Osteoblast (primary cell): Measurements from ENCODE around the gene MED26. TPM values are rescaled to one million over a fixed set of nuclear protein-coding genes. Genes with fewer than 3 reads are reported as not detected.

ENCODE experiments used
- DNase-seq: peaks from one replicate; pipeline ENCODE4 v3.0.0; 2011; ENCODE audit warnings: low spot score, mixed read lengths; ENCODE audit not compliant: insufficient read length; ENCODE audit errors: missing footprints
- H2AFZ ChIP-seq: 2 replicates; pipeline ENCODE4 v1.6.0; 2011; ENCODE audit warnings: mild to moderate bottlenecking, low read length
- H3K27ac ChIP-seq: 2 replicates; pipeline ENCODE4 v1.5.1; 2011; ENCODE audit warnings: mild to moderate bottlenecking, low read depth, low read length, moderate library complexity
- H3K27me3 ChIP-seq: 2 replicates; pipeline ENCODE4 v1.6.0; 2012; ENCODE audit warnings: mild to moderate bottlenecking, control low read depth, inconsistent platforms, low read length, moderate library complexity; ENCODE audit not compliant: insufficient read depth
- H3K36me3 ChIP-seq: 2 replicates; pipeline ENCODE4 v1.5.1; 2011; ENCODE audit warnings: mild to moderate bottlenecking, low read length, control low read depth, moderate library complexity; ENCODE audit not compliant: insufficient read depth
- H3K4me1 ChIP-seq: 2 replicates; pipeline ENCODE4 v1.5.1; 2011; ENCODE audit warnings: mild to moderate bottlenecking, low read length, control low read depth, moderate library complexity; ENCODE audit not compliant: insufficient read depth
- H3K4me2 ChIP-seq: 2 replicates; pipeline ENCODE4 v1.6.0; 2011; ENCODE audit warnings: mild to moderate bottlenecking, low read length; ENCODE audit not compliant: insufficient read depth
- H3K4me3 ChIP-seq: fragments of 200-600 bp; sonication (generic); 3 replicates; pipeline ENCODE4 v1.5.1; 2012; ENCODE audit warnings: mild to moderate bottlenecking, low read length, inconsistent platforms; ENCODE audit not compliant: insufficient read depth
- H3K79me2 ChIP-seq: 2 replicates; pipeline ENCODE4 v1.6.0; 2012; ENCODE audit warnings: mild to moderate bottlenecking, low read length, control low read depth, inconsistent platforms; ENCODE audit not compliant: insufficient read depth
- H3K9me3 ChIP-seq: 2 replicates; pipeline ENCODE4 v1.5.1; 2011; ENCODE audit warnings: low read depth, low read length, control low read depth
- H4K20me1 ChIP-seq: 2 replicates; pipeline ENCODE4 v1.6.0; 2012; ENCODE audit warnings: mild to moderate bottlenecking, low read length, control low read depth; ENCODE audit not compliant: insufficient read depth
- total RNA-seq: library from RNA; depleted of rRNA; stranded (reverse); fragments of >200 nt; gene quantifications from 2 replicates; pipeline ENCODE4 v1.2.3, GENCODE V29; 2012
- TF ChIP-seq, protein P1 (sequence below): IDR thresholded peaks from 2 replicates; pipeline ENCODE4 v1.5.1; 2011; ENCODE audit warnings: mild to moderate bottlenecking, low read depth, low read length, moderate library complexity; ENCODE audit errors: extremely low read depth

Gene MED26
- total RNA-seq, 1 donor: 5.8 TPM

DNA sequence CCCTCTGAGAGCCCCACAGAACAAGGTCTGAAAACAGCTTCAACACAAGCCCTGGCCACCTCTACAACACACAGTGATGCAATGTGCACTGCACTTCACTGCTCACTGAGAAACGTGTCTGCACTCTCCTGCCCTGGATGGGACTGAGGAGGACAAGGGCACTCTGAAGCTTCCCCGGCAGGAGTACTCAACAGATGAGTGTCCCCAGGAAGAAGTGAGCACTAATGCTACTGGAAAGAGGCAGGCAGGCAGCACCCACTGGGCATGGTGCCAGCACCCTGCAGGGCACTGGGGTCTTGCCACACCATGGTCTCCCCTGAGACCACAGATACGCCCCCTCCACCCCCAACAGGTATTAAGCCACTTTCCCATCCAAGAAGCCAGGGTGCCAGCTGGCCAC is 38.1 kb downstream of the MED26 start:
- peak; percentile 77 for DNase-seq
- H3K4me2 ChIP-seq: no peak overlapping the region
- no peaks in the 10 kb centered on the region for H3K9me3 ChIP-seq
- H4K20me1 ChIP-seq: peaks cover 92% of the 10 kb centered on the region
- H3K4me3 ChIP-seq: no peak overlapping the region
- peaks cover 27% of the 10 kb centered on the region for H3K4me1 ChIP-seq
- no peaks in the 10 kb centered on the region for H3K36me3 ChIP-seq
- H3K79me2 ChIP-seq: peaks cover 99% of the 10 kb centered on the region
- H2AFZ ChIP-seq: no peak overlapping the region
- H3K27me3 ChIP-seq: no peaks in the 10 kb centered on the region
- no peak overlapping the region for H3K27ac ChIP-seq
- TF ChIP-seq, protein P1, sequence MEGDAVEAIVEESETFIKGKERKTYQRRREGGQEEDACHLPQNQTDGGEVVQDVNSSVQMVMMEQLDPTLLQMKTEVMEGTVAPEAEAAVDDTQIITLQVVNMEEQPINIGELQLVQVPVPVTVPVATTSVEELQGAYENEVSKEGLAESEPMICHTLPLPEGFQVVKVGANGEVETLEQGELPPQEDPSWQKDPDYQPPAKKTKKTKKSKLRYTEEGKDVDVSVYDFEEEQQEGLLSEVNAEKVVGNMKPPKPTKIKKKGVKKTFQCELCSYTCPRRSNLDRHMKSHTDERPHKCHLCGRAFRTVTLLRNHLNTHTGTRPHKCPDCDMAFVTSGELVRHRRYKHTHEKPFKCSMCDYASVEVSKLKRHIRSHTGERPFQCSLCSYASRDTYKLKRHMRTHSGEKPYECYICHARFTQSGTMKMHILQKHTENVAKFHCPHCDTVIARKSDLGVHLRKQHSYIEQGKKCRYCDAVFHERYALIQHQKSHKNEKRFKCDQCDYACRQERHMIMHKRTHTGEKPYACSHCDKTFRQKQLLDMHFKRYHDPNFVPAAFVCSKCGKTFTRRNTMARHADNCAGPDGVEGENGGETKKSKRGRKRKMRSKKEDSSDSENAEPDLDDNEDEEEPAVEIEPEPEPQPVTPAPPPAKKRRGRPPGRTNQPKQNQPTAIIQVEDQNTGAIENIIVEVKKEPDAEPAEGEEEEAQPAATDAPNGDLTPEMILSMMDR: no peak

- H3K4me2 ChIP-seq: no peak overlapping the region
Measured at GRCh38 chr19:16588824-16589577, 39.0 kb downstream of the MED26 start.

DNA sequence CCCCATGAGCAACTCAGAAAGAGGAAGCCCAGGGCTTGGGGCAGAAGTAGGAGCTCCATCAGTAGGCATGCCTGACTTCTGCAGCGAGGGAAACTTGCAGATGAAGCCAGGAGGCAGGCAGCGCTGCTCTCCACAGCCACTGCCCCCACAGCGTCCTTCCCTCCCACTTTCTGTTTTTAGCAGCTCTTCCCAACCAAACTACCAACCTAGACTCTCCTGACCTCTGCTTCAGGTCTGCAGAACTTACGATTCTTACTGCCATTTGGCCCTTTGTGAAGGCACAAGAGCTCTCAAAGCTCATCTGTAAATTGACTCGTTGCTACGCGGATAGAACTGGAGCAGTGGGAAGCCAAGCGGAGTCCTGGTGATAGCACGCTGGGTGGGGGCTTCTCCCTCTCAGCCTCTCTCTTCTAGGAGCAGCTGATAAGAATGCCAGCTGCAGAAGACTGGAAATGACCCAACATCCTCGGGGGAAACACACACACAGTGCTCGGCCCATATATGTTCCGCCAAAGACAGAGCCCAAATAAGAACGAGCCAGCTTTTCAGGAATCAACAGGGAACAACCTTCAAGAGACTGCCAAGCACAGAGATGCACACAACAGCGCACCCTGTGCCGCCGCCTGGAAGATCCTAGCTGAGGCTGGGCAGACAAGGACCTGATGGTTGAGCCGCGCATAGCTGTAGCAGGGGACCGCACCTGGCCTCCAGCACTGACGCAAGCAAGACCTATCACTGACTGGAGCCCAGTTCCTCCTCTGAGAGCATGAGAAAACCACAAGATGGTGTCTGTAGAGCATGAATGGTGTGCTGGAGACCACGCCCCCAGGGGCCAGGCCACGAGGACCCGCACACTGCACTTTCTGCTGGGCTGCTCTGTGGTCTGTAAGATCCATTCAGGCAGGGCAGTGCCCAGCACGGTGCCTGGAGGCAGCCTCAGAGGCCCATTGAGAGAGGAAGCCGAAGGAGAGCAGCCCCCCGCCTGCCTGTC is 39.9 kb downstream of the MED26 start:
- H3K4me3 ChIP-seq: no peak overlapping the region

More at GRCh38 chr19:16588824-16589577, 39.0 kb downstream of the MED26 start:
- Histone ChIP-seq H3K9me3 (no peaks in the 10 kb centered on the region), H4K20me1 (peaks cover 95% of the 10 kb centered on the region), H3K27me3 (no peaks in the 10 kb centered on the region), H2AFZ (no peak overlapping the region), H3K4me1 (peaks cover 36% of the 10 kb centered on the region), H3K79me2 (peaks cover 97% of the 10 kb centered on the region), H3K4me3 (no peak overlapping the region), H3K36me3 (no peaks in the 10 kb centered on the region), H3K27ac (no peak overlapping the region)
- TF ChIP-seq, protein P1: no peak
- peak; percentile 43 for DNase-seq

More for the DNA sequence above, 39.9 kb downstream of the MED26 start:
- Histone ChIP-seq H3K27ac (no peak overlapping the region), H2AFZ (no peak overlapping the region), H4K20me1 (peaks cover 93% of the 10 kb centered on the region), H3K4me2 (no peak overlapping the region), H3K9me3 (no peaks in the 10 kb centered on the region), H3K27me3 (no peaks in the 10 kb centered on the region), H3K79me2 (peaks cover 97% of the 10 kb centered on the region), H3K36me3 (no peaks in the 10 kb centered on the region), H3K4me1 (peaks cover 41% of the 10 kb centered on the region)
- TF ChIP-seq, protein P1: no peak
- peak; percentile 83 for DNase-seq
